CD4-positive, alpha-beta T cell treated with Interleukin-17A for 4 hours (primary cell): ENCODE measurements around the gene CHAF1B.

Source experiments
- DNase-seq: peaks from one replicate; pipeline ENCODE4 v3.0.0-alpha.2; 2020; ENCODE audit warnings: mixed read lengths

CHAF1B gene

GRCh38 chr21:36429947-36430546 lies 44.9 kb downstream of the CHAF1B start:
- DNase-seq = peak; percentile 81

DNA sequence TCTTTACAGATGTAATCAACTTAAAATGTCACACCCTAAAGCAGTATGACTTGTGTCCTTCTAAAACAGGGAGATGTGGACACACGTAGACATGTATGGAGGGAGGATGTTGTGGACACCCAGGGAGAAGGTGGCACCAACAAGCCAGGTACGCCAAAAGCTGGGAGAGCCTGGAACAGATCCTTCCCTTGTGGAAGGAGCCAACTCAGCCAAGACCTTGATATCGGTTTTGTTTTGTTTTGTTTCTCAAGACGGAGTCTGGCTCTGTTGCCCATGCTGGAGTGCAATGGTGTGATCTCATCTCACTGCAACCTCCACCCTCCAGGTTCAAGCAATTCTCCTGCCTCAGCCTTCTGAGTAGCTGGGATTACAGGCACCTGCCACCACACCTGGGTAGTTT lies 45.6 kb downstream of the CHAF1B start:
- DNase-seq = no peak

DNA sequence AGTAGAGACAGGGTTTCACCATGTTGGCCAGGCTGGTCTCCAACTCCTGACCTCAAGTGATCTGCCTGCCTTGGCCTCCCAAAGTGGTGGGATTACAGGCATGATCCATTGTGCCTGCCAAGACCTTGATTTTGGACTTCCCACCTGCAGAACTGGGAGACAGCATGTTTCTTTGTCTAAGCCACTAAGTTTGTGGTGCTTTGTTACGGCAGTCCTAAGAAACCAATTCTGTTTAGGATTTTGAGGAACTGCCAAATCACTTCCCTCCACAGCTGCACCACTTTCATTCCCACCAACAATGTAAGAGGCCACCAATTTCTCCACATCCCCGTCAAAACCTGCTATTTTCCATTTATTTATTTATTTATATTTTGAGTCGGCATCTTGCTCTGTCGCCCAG lies 46.1 kb downstream of the CHAF1B start:
- no peak for DNase-seq

DNA sequence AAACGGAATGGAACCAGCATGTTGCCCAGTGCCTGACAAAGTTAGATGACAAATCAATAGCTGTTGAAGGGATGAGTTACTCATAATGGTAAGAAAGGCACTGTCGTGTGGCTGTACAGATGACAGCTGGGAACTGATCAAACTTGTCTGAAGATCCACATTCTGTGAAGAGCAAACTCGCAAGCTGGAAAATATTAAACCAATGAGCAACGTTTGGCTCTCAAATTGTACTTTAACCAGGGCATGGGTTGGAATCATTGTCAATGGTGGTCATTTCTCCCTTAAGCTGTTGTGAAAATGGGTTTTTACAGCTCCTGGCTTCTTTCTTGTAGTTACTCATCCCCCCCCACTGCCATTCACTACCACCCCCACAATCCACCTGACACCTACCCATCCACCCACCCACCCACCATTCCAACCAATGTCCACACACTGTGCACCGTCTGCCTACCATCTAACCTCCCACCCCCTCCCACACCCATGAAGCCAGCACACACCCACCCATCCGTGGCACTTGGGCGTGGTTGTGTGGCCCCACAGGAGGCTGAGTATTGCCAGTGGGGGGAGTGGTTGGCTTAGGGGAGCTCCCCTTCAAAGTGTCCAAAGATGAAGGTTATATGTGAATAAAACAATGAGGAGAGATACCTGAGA lies 48.0 kb downstream of the CHAF1B start:
- DNase-seq = no peak

DNA sequence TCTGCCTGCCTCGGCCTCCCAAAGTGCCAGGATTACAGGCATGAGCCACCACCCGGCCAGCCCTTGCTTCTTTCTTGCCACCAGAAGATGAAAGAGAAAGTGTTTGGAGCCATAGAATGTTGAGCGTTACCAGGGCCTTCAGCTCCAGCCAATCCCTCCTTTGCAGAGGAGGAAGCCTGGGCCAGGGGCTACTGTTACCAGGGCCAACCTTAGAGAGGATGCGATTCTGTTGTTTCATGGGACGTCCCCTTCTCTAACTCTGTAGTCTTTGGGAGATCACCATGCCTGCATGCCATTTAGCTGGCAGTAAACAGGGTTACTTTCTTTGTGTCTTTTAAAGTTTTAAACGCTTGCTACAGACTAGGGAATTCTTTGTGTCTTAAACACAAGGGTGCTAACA lies 49.0 kb downstream of the CHAF1B start:
- no peak for DNase-seq

- DNase-seq = no peak
Measured at GRCh38 chr21:36436829-36437744, 51.9 kb downstream of the CHAF1B start.

DNA sequence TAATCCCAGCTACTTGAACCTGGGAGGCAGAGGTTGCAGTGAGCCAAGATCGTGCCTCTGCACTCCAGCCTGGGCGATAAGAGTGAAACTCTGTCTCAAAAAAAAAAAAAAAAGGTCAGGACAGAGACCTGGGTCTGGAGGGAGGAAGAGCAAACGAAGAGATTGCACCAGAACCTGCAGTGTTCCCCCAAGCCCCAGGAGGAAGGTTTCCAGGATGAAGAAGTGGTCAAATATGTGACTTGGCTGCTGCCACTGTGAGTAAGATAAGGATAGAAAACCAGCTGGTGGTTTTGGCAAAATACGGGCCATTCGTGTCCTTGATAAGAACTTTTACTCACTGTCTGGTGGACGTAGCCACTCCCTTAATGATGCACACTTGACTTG lies 52.5 kb downstream of the CHAF1B start:
- no peak for DNase-seq

- DNase-seq = no peak
Measured at GRCh38 chr21:36441715-36442114, 56.5 kb downstream of the CHAF1B start.

GRCh38 chr21:36446301-36446700 lies 61.1 kb downstream of the CHAF1B start:
- no peak for DNase-seq

GRCh38 chr21:36450511-36450910 lies 65.3 kb downstream of the CHAF1B start:
- DNase-seq = no peak

DNA sequence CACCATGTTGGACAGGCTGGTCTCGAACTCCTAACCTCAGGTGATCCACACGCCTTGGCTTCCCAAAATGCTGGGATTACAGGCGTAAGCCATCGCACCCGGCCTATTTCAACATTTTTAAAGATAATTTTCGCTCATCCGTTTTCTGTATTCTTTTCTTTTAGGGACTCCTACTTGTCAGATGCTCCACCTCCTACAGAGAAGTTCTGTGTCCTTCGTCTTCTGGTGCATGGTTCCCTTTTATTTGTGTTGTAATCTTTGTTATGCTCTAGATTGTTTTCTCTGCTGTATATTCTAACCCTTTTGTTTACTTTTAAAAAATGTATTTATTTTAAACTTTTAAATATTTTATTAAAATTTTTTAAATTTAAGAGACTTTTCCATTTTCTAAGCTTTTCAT lies 66.3 kb downstream of the CHAF1B start:
- DNase-seq = no peak

DNA sequence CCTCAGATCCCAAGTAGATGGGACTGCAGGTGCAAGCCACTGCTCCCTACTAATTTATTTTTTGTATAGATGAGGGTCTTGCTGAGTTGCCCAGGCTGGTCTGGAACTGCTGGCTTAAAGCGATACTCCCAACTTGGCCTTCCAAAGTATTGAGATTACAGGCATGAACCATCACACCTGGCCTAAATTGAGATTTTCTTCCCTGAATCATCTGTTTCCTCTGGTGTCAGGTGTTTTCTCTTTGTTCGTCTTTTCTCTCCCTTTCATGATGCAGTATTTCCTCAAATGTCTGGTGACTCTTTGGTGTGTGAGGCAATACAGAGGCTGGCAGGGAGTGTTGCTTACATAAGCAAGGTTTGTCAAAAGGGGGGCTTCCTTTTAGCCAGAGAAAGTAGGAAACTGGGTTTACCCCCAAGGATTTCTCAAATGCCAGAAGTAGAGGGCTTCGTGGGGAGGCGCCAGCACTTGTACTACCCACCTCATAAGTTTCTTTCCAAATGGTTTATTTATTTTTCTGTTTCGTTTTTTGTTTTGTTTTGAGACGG lies 67.2 kb downstream of the CHAF1B start:
- no peak for DNase-seq

- DNase-seq = no peak
Measured at GRCh38 chr21:36454093-36454531, 68.9 kb downstream of the CHAF1B start.

- no peak for DNase-seq
Measured at GRCh38 chr21:36454706-36455105, 69.5 kb downstream of the CHAF1B start.

DNA sequence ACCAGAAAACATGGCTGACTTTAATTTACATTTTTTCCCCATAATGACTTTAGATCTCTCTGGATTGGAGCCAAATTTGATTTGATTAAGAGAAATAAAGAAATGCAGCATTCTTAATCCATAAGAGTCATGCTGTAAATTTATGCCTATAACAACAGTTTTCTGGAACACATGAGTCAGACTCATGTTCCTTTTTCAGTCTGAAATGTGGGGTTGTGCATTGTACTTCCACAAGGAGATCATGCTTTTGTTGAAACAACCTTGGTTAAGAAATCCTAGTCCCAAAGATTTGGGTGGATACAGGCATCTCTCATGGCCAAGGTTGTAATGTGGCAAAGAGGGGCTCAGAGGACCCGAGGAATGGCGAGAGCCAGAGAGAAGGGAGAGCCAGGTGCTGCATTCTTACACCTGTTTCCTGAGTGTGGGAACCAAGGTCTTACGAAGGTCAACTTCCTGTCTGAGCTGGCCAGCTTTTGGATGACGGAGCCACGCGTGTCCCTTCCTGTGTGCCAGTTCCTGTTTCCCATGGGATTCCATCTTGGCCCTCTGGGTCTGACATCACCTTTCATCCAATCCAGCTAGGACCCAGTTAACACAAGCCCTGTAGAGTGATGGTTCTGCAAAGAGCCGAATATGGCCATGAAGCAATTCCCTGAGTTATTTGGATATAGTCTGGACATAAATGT lies 71.7 kb downstream of the CHAF1B start:
- no peak for DNase-seq

GRCh38 chr21:36459098-36459497 lies 73.9 kb downstream of the CHAF1B start:
- DNase-seq = no peak

GRCh38 chr21:36460866-36461265 lies 75.7 kb downstream of the CHAF1B start:
- DNase-seq = no peak

GRCh38 chr21:36461277-36461917 lies 76.2 kb downstream of the CHAF1B start:
- no peak for DNase-seq

- DNase-seq = no peak
Measured at GRCh38 chr21:36461918-36462486, 76.8 kb downstream of the CHAF1B start.

- DNase-seq = no peak
Measured at GRCh38 chr21:36463204-36463603, 78.0 kb downstream of the CHAF1B start.

DNA sequence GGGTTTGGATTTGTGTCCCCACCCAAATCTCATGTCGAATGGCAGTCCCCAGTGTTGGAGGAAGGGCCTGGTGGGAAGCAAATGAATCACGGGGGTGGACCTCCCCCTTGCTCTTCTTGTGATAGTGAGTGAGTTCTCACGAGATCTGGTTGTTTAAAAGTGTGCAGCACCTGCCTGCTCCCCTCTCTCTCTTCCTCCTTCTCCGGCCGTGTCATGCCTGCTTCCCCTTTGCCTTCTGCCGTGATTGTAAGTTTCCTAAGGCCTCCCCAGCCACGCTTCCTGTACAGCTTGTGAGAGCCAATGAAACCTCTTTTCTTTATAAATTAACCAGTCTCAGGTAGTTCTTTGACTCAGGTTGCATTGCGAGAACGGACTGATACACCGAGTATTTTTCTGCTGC lies 78.8 kb downstream of the CHAF1B start:
- DNase-seq = no peak

- no peak for DNase-seq
Measured at GRCh38 chr21:36464590-36464989, 79.4 kb downstream of the CHAF1B start.
